ENCODE results near the gene ABCA6.
"Not testable (repeated sequence)": the region's sequence is repeated elsewhere in the genome, so short reads cannot be mapped to it uniquely, and the experiment has no call there.

Gene ABCA6

GRCh38 chr17:69070378-69071232 is 71.1 kb downstream of the ABCA6 start:
- not testable (repeated sequence) for DNase-seq

- no peak for DNase-seq
Observed at GRCh38 chr17:69069226-69069750, 72.4 kb downstream of the ABCA6 start.

GRCh38 chr17:69067274-69068047 is 74.2 kb downstream of the ABCA6 start:
- no peak for DNase-seq

GRCh38 chr17:69066482-69066881 is 75.2 kb downstream of the ABCA6 start:
- no peak for DNase-seq

- DNase-seq, result no peak
Observed at GRCh38 chr17:69065113-69065512, 76.6 kb downstream of the ABCA6 start.

- no peak for DNase-seq
Observed at GRCh38 chr17:69064476-69064875, 77.2 kb downstream of the ABCA6 start.

GRCh38 chr17:69064001-69064400 is 77.7 kb downstream of the ABCA6 start:
- DNase-seq, result no peak

- DNase-seq, result no peak
Observed at GRCh38 chr17:69062860-69063581, 78.7 kb downstream of the ABCA6 start.

- DNase-seq, result no peak
Observed at GRCh38 chr17:69061721-69062556, 79.8 kb downstream of the ABCA6 start.

- no peak for DNase-seq
Observed at GRCh38 chr17:69060822-69061221, 80.9 kb downstream of the ABCA6 start, which contains the start of gene ABCA9. Gene ABCA9, minus strand, starts transcription at chr17:69060927. Its CDS starts 9,801 bp downstream, at chr17:69051126.

- DNase-seq, result no peak
Observed at GRCh38 chr17:69059458-69060175, 82.1 kb downstream of the ABCA6 start.

- no peak for DNase-seq
Observed at GRCh38 chr17:69058165-69058564, 83.5 kb downstream of the ABCA6 start.

GRCh38 chr17:69057280-69057679 is 84.4 kb downstream of the ABCA6 start:
- DNase-seq, result no peak

- DNase-seq, result no peak
Observed at GRCh38 chr17:69056179-69056823, 85.4 kb downstream of the ABCA6 start.

- no peak for DNase-seq
Observed at GRCh38 chr17:69055334-69055733, 86.4 kb downstream of the ABCA6 start.

- DNase-seq, result no peak
Observed at GRCh38 chr17:69050999-69051775, 90.5 kb downstream of the ABCA6 start.

GRCh38 chr17:69048634-69049033 is 93.1 kb downstream of the ABCA6 start:
- DNase-seq, result no peak

- no peak for DNase-seq
Observed at GRCh38 chr17:69047368-69048263, 94.1 kb downstream of the ABCA6 start.

Measured in stimulated activated CD4-positive, alpha-beta T cell treated with anti-CD3 and anti-CD28 coated beads, Interleukin-1b, Interleukin-23, amount 100 ng/mL, for 48 hours (primary cell).